Ishikawa (cell line): ENCODE data around the gene COL6A6.

Experiments
- CEBPB ChIP-seq: IDR thresholded peaks from 2 replicates; pipeline ENCODE4 v1.6.1; 2012
- CREB1 ChIP-seq: IDR thresholded peaks from 2 replicates; pipeline ENCODE4 v1.6.1; 2012; ENCODE audit warnings: low read depth
- EGR1 ChIP-seq: IDR thresholded peaks from 2 replicates; pipeline ENCODE4 v1.6.1; 2012
- EP300 ChIP-seq: IDR thresholded peaks from 2 replicates; pipeline ENCODE4 v1.6.1; 2012; ENCODE audit warnings: borderline replicate concordance
- FOXM1 ChIP-seq: IDR thresholded peaks from 2 replicates; pipeline ENCODE4 v1.6.1; 2012; ENCODE audit warnings: low read depth, borderline replicate concordance
- NFIC ChIP-seq: IDR thresholded peaks from 2 replicates; pipeline ENCODE4 v1.6.1; 2012
- RAD21 ChIP-seq: IDR thresholded peaks from 2 replicates; pipeline ENCODE4 v1.6.1; 2012; ENCODE audit warnings: low read depth
- TAF1 ChIP-seq: IDR thresholded peaks from 2 replicates; pipeline ENCODE4 v1.6.1; 2012; ENCODE audit warnings: low read depth, mild to moderate bottlenecking
- TCF12 ChIP-seq: IDR thresholded peaks from 2 replicates; pipeline ENCODE4 v1.6.1; 2012; ENCODE audit warnings: low read depth
- TEAD4 ChIP-seq: IDR thresholded peaks from 2 replicates; pipeline ENCODE4 v1.6.1; 2012
- YY1 ChIP-seq: IDR thresholded peaks from 2 replicates; pipeline ENCODE4 v1.6.1; 2012; ENCODE audit warnings: low read depth
- ZBTB7A ChIP-seq: IDR thresholded peaks from 2 replicates; pipeline ENCODE4 v1.6.1; 2012; ENCODE audit warnings: low read depth
- TF ChIP-seq, protein P1 (sequence below): IDR thresholded peaks from 2 replicates; pipeline ENCODE4 v1.6.1; 2012; ENCODE audit warnings: low read depth, mild to moderate bottlenecking
- TF ChIP-seq, protein P2 (sequence below): IDR thresholded peaks from 2 replicates; pipeline ENCODE4 v1.6.1; 2012
- TF ChIP-seq, protein P3 (sequence below): IDR thresholded peaks from 2 replicates; pipeline ENCODE4 v1.6.1; 2012

Gene COL6A6

DNA sequence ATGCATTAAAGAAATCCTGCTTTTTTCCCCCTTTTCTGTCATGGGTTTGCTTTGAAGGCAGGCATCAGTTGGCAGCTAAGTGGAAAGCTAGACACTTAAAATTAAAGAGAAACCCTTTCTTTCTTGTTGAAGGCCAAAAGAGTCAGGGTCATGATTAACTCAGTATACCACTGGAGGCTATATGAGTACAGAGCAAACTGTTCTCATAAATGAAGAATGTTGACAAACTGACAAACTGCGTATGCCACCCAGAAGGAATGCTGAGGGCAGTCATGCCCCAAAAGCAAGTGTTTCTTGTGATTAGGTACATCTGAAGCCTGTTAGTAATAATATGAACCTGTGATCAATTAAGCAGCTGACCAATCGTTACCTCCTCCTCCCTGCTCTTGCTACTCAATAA lies 43.6 kb upstream of the COL6A6 start:
- no peak for TF ChIP-seq CREB1
- no peak for TF ChIP-seq FOXM1
- no peak for TF ChIP-seq CEBPB
- TF ChIP-seq, protein P1, sequence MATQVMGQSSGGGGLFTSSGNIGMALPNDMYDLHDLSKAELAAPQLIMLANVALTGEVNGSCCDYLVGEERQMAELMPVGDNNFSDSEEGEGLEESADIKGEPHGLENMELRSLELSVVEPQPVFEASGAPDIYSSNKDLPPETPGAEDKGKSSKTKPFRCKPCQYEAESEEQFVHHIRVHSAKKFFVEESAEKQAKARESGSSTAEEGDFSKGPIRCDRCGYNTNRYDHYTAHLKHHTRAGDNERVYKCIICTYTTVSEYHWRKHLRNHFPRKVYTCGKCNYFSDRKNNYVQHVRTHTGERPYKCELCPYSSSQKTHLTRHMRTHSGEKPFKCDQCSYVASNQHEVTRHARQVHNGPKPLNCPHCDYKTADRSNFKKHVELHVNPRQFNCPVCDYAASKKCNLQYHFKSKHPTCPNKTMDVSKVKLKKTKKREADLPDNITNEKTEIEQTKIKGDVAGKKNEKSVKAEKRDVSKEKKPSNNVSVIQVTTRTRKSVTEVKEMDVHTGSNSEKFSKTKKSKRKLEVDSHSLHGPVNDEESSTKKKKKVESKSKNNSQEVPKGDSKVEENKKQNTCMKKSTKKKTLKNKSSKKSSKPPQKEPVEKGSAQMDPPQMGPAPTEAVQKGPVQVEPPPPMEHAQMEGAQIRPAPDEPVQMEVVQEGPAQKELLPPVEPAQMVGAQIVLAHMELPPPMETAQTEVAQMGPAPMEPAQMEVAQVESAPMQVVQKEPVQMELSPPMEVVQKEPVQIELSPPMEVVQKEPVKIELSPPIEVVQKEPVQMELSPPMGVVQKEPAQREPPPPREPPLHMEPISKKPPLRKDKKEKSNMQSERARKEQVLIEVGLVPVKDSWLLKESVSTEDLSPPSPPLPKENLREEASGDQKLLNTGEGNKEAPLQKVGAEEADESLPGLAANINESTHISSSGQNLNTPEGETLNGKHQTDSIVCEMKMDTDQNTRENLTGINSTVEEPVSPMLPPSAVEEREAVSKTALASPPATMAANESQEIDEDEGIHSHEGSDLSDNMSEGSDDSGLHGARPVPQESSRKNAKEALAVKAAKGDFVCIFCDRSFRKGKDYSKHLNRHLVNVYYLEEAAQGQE, result no peak
- no peak for TF ChIP-seq EGR1
- TF ChIP-seq, protein P2, sequence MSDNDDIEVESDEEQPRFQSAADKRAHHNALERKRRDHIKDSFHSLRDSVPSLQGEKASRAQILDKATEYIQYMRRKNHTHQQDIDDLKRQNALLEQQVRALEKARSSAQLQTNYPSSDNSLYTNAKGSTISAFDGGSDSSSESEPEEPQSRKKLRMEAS, result no peak
- TF ChIP-seq EP300, result no peak
- TF ChIP-seq TAF1, result no peak
- no peak for TF ChIP-seq NFIC
- no peak for TF ChIP-seq YY1

DNA sequence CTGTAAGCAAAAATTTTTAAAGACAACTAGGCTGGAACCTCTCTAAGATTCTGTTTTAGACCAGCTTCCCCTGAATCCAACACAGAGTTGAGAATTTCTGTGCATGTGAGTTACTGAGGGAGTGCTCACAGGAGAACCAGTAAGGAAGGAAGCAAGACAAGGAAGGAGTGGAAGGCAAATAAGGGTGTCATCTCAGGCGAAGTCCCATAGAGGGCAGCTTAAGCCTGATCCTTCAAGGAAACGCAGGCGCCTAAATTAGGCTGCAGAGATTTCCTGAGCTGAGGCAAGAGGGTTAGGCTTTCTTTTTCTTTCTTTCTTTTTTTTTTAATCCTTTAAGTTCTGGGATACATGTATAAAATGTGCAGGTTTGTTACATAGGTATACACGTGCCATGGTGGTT lies 36.2 kb upstream of the COL6A6 start:
- no peak for TF ChIP-seq FOXM1
- TF ChIP-seq CREB1, result no peak
- TF ChIP-seq RAD21, result peak; percentile 45
- TF ChIP-seq, protein P2, result no peak
- no peak for TF ChIP-seq NFIC

DNA sequence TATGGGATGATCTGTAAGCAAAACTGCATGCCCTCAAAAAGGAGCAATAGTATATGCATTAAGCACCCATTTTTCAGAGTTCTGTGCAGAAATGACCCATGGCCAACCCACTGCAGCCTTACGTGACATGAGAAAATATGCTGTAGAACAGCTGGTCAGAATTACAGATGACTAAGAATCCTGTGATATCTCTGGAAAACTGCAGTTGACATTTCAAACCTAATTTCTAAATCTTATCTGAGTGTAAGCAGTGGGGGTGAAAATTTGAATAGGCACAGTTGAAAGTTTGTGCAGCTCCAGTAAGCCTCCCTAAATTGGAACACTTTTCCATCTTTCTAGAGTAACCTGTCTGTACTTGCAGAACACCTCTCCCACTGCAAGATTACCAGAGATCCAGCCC lies 28.7 kb upstream of the COL6A6 start:
- TF ChIP-seq EGR1, result no peak
- no peak for TF ChIP-seq YY1
- TF ChIP-seq, protein P2, result no peak
- no peak for TF ChIP-seq RAD21
- no peak for TF ChIP-seq TCF12
- TF ChIP-seq TEAD4, result no peak

DNA sequence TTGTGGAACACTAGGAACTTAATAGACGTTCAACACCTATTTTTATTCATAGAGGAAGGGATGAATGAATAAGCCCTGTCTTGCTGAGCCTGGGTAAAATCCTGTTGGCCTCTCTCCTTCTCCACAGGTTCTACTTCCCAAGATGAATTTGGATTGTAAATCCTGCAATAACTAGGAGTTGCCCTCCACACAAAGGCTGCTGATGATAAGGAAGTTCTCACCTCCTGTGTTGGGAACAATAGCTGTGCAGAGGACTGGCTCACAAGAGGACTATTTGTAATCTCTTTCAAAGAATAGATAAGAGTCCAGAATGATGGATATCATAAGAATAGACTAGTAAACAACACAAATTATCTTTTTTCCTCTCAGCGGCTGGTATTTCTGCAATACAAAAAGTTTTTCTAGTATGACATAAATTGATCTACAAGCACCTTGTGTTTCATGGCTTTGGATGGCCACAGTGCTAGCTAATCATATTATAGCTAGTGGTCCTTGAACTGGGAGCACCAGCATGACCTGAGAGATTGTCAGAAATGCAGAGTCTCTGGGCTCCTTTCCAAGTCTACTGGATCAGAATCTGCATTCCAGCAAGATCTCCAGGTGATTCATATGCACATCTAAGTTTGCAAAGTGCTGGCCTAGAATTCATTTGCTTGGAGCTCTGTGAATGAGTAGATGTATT lies 28.1 kb upstream of the COL6A6 start:
- TF ChIP-seq EP300 (no peak), TAF1 (no peak), NFIC (no peak), TCF12 (no peak), CREB1 (no peak), CEBPB (no peak), TEAD4 (no peak), FOXM1 (no peak), RAD21 (no peak), YY1 (no peak), EGR1 (no peak), ZBTB7A (no peak)
- TF ChIP-seq, protein P1, result no peak
- TF ChIP-seq, protein P3, sequence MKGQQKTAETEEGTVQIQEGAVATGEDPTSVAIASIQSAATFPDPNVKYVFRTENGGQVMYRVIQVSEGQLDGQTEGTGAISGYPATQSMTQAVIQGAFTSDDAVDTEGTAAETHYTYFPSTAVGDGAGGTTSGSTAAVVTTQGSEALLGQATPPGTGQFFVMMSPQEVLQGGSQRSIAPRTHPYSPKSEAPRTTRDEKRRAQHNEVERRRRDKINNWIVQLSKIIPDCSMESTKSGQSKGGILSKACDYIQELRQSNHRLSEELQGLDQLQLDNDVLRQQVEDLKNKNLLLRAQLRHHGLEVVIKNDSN, result no peak
- TF ChIP-seq, protein P2, result no peak

DNA sequence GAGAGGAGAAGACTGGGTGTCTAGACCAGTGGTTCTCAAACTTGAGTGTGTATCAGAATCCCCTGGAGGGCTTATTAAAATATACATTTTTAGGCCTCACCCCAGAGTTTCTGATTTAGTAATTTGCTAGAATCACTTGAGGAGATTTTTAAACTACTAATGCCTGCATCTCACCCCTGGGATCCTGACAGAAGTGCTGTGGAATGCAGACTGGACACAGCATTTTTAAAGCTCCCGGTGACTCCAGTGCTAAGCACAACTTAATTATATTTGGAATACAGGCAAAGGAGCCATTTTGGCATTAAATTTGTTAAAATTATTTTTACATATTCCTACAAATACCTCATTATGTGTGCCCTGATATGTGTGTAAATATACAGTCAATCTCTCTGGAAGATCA lies 26.7 kb upstream of the COL6A6 start:
- TF ChIP-seq, protein P1, result no peak
